T47D (cell line): ENCODE measurements around the gene OR2D3.
A peak's percentile ranks its signal among the peaks of the same experiment; 100 is the strongest.
"Not testable (repeated sequence)": the region's sequence is repeated elsewhere in the genome, so short reads cannot be mapped to it uniquely, and the experiment has no call there.

Source experiments
- DNase-seq, 2 experiments: peaks; one replicate each; pipeline versions ENCODE4 v3.0.0 to v3.0.0-alpha.2; 2011 to 2012; ENCODE audit warnings: low read depth in 1 of 2, low spot score in 1 of 2
- JUND ChIP-seq: IDR thresholded peaks from 2 replicates; pipeline ENCODE4 v1.6.1; 2012; ENCODE audit warnings: low read depth
- in situ Hi-C: cut with HindIII; loops from 2 replicates; pipeline ENCODE4 v1.10.0; 2016; ENCODE audit warnings: low sequenced_read_pairs, low pct_unique_long_range_greater_than_20kb

OR2D3 gene

GRCh38 chr11:6911378-6911777 is 9.4 kb upstream of the OR2D3 start:
- in situ Hi-C loops, result no loop called here
- no peak for DNase-seq
- TF ChIP-seq JUND, result no peak

GRCh38 chr11:6911948-6912347 is 8.9 kb upstream of the OR2D3 start:
- in situ Hi-C loops, result no loop called here
- DNase-seq, result no peak
- TF ChIP-seq JUND, result no peak

GRCh38 chr11:6919698-6920097 is 1.1 kb upstream of the OR2D3 start:
- TF ChIP-seq JUND, result no peak
- no peak for DNase-seq
- in situ Hi-C loops, result no loop called here

- no peak for DNase-seq
- in situ Hi-C loops, result no loop called here
- TF ChIP-seq JUND, result no peak
These were observed 4.3 kb downstream of the OR2D3 start for GRCh38 chr11:6925007-6925577.

- no peak for DNase-seq
- in situ Hi-C loops, result no loop called here
- no peak for TF ChIP-seq JUND
These were observed 4.9 kb downstream of the OR2D3 start for GRCh38 chr11:6925636-6926207.

- TF ChIP-seq JUND, result no peak
- in situ Hi-C loops, result no loop called here
- DNase-seq, result peak in 1 of 2 experiments; percentile 19
These were observed 5.6 kb downstream of the OR2D3 start, which contains the start of gene ZNF215 for GRCh38 chr11:6926208-6927029. TSS of gene ZNF215 (plus strand) at chr11:6926426. CDS start at chr11:6932273, 5,847 bp downstream.

- TF ChIP-seq JUND, result no peak
- in situ Hi-C loops, result no loop called here
- no peak for DNase-seq
These were observed 6.3 kb downstream of the OR2D3 start for GRCh38 chr11:6927030-6927617.

GRCh38 chr11:6928916-6929315 is 8.1 kb downstream of the OR2D3 start:
- no peak for TF ChIP-seq JUND
- in situ Hi-C loops, result no loop called here
- DNase-seq, result no peak

- in situ Hi-C loops, result no loop called here
These were observed 10.4 kb downstream of the OR2D3 start for GRCh38 chr11:6931146-6931713.

GRCh38 chr11:6932145-6932544 is 11.3 kb downstream of the OR2D3 start:
- no peak for TF ChIP-seq JUND
- in situ Hi-C loops, result no loop called here
- no peak for DNase-seq

More at GRCh38 chr11:6931146-6931713, 10.4 kb downstream of the OR2D3 start:
- no peak for TF ChIP-seq JUND
- no peak for DNase-seq

- TF ChIP-seq JUND, result no peak
- in situ Hi-C loops, result no loop called here
- no peak for DNase-seq
These were observed 21.2 kb downstream of the OR2D3 start for GRCh38 chr11:6941970-6942369.

- no peak for TF ChIP-seq JUND
- in situ Hi-C loops, result no loop called here
- no peak for DNase-seq
These were observed 22.3 kb downstream of the OR2D3 start for GRCh38 chr11:6943131-6943530.

- in situ Hi-C loops, DNase-seq: not testable (repeated sequence)
These were observed 33.4 kb downstream of the OR2D3 start for GRCh38 chr11:6954248-6954647.
